Measurements from ENCODE around the gene FAR2. TPM values are rescaled to one million over a fixed set of nuclear protein-coding genes. Genes with fewer than 3 reads are reported as not detected.

FAR2 gene
- total and polyA plus RNA-seq, 2 donors (not counting 3 experiments of a cell fraction or from before 2014, with no cell fraction given): 32.3 to 61.7 TPM

DNA sequence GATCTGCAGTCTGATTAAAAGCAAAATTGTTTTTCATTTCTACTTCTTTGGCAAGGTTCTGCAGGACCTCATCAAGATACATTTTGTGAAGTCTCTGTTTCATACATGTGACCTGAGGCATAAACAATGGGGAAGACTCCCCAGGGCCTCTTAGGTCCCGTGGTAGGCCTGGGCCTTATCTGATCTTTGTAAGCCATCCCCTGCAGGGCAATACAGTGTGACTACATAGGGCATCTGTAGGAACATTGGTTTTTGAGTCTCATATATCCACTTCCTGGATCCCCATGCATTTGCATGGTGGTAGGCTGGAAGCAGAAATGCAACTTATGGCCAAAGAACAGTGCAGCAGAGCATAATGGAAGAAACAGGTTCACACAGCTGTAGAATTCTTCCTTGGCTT, 6.0 kb downstream of the FAR2 start:
- Histone ChIP-seq H2AFZ (ENCODE audit: low read depth, low read length) (no peak overlapping the region), H4K20me1 (replicated peaks; ENCODE audit: control insufficient read depth, extremely low read depth, insufficient read depth, low read length) (no peaks in the 10 kb centered on the region), H3K9me3 (replicated peaks; ENCODE audit: control insufficient read depth, insufficient read depth, low read length) (no peaks in the 10 kb centered on the region), H3K4me1 (ENCODE audit: control insufficient read depth, extremely low read depth, insufficient read depth, low read length) (peaks cover 45% of the 10 kb centered on the region), H3K4me2 (ENCODE audit: insufficient read depth, low read length) (no peak overlapping the region), H3K4me3 (replicated peaks in 1 of 3; ENCODE audit: insufficient read depth in 1 of 3, low read depth in 1 of 3, low read length in 3 of 3) (no peak overlapping the region), H3K79me2 (ENCODE audit: control insufficient read depth, insufficient read depth, low read length) (peaks cover 77% of the 10 kb centered on the region), H3K9ac (replicated peaks; ENCODE audit: extremely low read depth, insufficient read depth, low read length) (no peak overlapping the region), H3K27ac (ENCODE audit: insufficient read depth, low read depth, low read length) (no peak overlapping the region), H3K36me3 (ENCODE audit: control insufficient read depth in 2 of 2, extremely low read depth in 1 of 2, insufficient read depth in 2 of 2, low read length in 2 of 2) (no peaks in the 10 kb centered on the region), H3K9me1 (replicated peaks; ENCODE audit: control insufficient read depth, extremely low read depth, insufficient read depth, low read length) (no peaks in the 10 kb centered on the region), H3K27me3 (ENCODE audit: control insufficient read depth in 2 of 2, insufficient read depth in 2 of 2, low read length in 2 of 2) (no peaks in the 10 kb centered on the region)
- POLR2A ChIA-PET: no interaction called here
- no TSS peak for BruUV-seq (replicated peaks)
- DNase-seq (ENCODE audit: low read depth, low spot score) (no peak), FAIRE-seq (no peak)
- intact Hi-C loops (cut with micrococcal nuclease) (no loop called here), dilution Hi-C loops (cut with MboI; ENCODE audit: extremely low pct_ligation_motif_present, low sequenced_read_pairs) (no loop called here)
- no peak for TF ChIP-seq POLR2AphosphoS5 (IDR thresholded peaks at IDR 0.05; ENCODE audit: insufficient read depth, low read depth, low read length)
- TF ChIP-seq EZH2 (IDR thresholded peaks at IDR 0.05; ENCODE audit: borderline replicate concordance, low read depth, low read length, severe bottlenecking): no peak
- no peak for TF ChIP-seq JUN (IDR thresholded peaks at IDR 0.05; ENCODE audit: borderline replicate concordance, insufficient read depth, insufficient read length, low read depth)
- CTCF ChIA-PET: interaction anchor here (1.3 kb wide), 1 partner anchor 21 kb away, joined by 3 read pairs; no protein-coding TSS in a partner anchor

DNA sequence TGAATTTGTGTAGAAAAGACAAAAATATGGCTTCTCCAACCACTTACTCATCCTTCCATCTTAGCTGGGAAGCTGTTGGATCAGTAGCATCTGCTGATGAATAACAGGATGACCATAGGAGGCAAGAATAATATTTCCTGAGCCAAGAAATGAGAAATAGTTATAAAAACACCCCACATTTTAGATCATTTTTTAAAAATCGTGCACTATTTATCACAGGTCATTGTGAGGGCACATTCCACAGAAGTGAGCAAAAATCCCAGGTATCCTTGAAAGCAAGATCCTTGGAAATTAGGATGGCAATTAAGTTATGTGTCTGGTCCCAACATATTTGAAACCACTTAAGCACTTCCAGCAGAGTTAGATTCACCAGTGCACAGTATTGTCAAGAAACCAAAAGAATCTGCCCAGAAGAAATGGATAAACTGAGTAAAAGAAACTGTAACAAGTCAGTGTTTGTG, 8.4 kb downstream of the FAR2 start:
- no peak overlapping the region for H3K9ac ChIP-seq (replicated peaks; ENCODE audit: extremely low read depth, insufficient read depth, low read length)
- FAIRE-seq (peak; percentile 81), DNase-seq (ENCODE audit: low read depth, low spot score) (peak; percentile 78)
- no peaks in the 10 kb centered on the region for H3K36me3 ChIP-seq (ENCODE audit: control insufficient read depth in 2 of 2, extremely low read depth in 1 of 2, insufficient read depth in 2 of 2, low read length in 2 of 2)
- H2AFZ ChIP-seq (ENCODE audit: low read depth, low read length): no peak overlapping the region
- ChIA-PET CTCF (interaction anchor here (1.0 to 1.5 kb wide), 2 partner anchors 9 to 13 kb away, joined by 3 to 4 read pairs; no protein-coding TSS in a partner anchor), POLR2A (interaction anchor here (0.6 kb wide), 1 partner anchor 151 kb away, joined by 3 read pairs; no protein-coding TSS in a partner anchor)
- peak overlapping the region; percentile 61 for H3K4me2 ChIP-seq (ENCODE audit: insufficient read depth, low read length)
- H3K4me1 ChIP-seq (ENCODE audit: control insufficient read depth, extremely low read depth, insufficient read depth, low read length): peaks cover 41% of the 10 kb centered on the region
- H3K27me3 ChIP-seq (ENCODE audit: control insufficient read depth in 2 of 2, insufficient read depth in 2 of 2, low read length in 2 of 2): no peaks in the 10 kb centered on the region
- H3K27ac ChIP-seq (ENCODE audit: insufficient read depth, low read depth, low read length): peak overlapping the region; percentile 47
- no peak for TF ChIP-seq CTCF (IDR thresholded peaks at IDR 0.05; ENCODE audit: extremely low read depth in 1 of 2, insufficient read depth in 1 of 2, low read depth in 1 of 2, low read length in 2 of 2)
- no peak for TF ChIP-seq MYC (IDR thresholded peaks at IDR 0.05; ENCODE audit: low read depth, low read length)
- peak; percentile 31 for TF ChIP-seq JUN (IDR thresholded peaks at IDR 0.05; ENCODE audit: borderline replicate concordance, insufficient read depth, insufficient read length, low read depth)
- no peak for TF ChIP-seq POLR2A (IDR thresholded peaks at IDR 0.05; ENCODE audit: low read depth, low read length)
- TF ChIP-seq, protein P1, sequence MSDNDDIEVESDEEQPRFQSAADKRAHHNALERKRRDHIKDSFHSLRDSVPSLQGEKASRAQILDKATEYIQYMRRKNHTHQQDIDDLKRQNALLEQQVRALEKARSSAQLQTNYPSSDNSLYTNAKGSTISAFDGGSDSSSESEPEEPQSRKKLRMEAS (IDR thresholded peaks at IDR 0.05; ENCODE audit: insufficient read depth, insufficient read length): no peak
- peak; percentile 84 for TF ChIP-seq FOS (IDR thresholded peaks at IDR 0.05; ENCODE audit: borderline replicate concordance, insufficient read depth, low read length)
- peak; percentile 78 for TF ChIP-seq GATA2 (IDR thresholded peaks at IDR 0.05; ENCODE audit: insufficient read depth, insufficient read length, low read depth, low read length)
- peak; percentile 60 for TF ChIP-seq POLR2AphosphoS5 (IDR thresholded peaks at IDR 0.05; ENCODE audit: insufficient read depth, low read depth, low read length)
- TF ChIP-seq EZH2 (IDR thresholded peaks at IDR 0.05; ENCODE audit: borderline replicate concordance, low read depth, low read length, severe bottlenecking): no peak
- no peaks in the 10 kb centered on the region for H3K9me1 ChIP-seq (replicated peaks; ENCODE audit: control insufficient read depth, extremely low read depth, insufficient read depth, low read length)
- BruUV-seq (replicated peaks): no TSS peak
- no peak overlapping the region for H3K4me3 ChIP-seq (replicated peaks in 1 of 3; ENCODE audit: insufficient read depth in 1 of 3, low read depth in 1 of 3, low read length in 3 of 3)
- peaks cover 78% of the 10 kb centered on the region for H3K79me2 ChIP-seq (ENCODE audit: control insufficient read depth, insufficient read depth, low read length)
- dilution Hi-C loops (cut with MboI; ENCODE audit: extremely low pct_ligation_motif_present, low sequenced_read_pairs): no loop called here
- H4K20me1 ChIP-seq (replicated peaks; ENCODE audit: control insufficient read depth, extremely low read depth, insufficient read depth, low read length): no peaks in the 10 kb centered on the region
- H3K9me3 ChIP-seq (replicated peaks; ENCODE audit: control insufficient read depth, insufficient read depth, low read length): no peaks in the 10 kb centered on the region
- intact Hi-C loops (cut with micrococcal nuclease): loop anchor here (2.0 kb wide), 2 partner anchors 49 to 71 kb away; no protein-coding TSS in a partner anchor

Measured in endothelial cell of umbilical vein (primary cell).